HPDE6-E6E7 (cell line): ENCODE measurements around the gene MED12L.
A peak's percentile ranks its signal among the peaks of the same experiment; 100 is the strongest.
"Not testable (repeated sequence)": the region's sequence is repeated elsewhere in the genome, so short reads cannot be mapped to it uniquely, and the experiment has no call there.

Experiments
- DNase-seq: peaks from one replicate; pipeline ENCODE4 v3.0.0; 2011; ENCODE audit warnings: missing footprints; ENCODE audit errors: extremely low spot score

MED12L gene

DNA sequence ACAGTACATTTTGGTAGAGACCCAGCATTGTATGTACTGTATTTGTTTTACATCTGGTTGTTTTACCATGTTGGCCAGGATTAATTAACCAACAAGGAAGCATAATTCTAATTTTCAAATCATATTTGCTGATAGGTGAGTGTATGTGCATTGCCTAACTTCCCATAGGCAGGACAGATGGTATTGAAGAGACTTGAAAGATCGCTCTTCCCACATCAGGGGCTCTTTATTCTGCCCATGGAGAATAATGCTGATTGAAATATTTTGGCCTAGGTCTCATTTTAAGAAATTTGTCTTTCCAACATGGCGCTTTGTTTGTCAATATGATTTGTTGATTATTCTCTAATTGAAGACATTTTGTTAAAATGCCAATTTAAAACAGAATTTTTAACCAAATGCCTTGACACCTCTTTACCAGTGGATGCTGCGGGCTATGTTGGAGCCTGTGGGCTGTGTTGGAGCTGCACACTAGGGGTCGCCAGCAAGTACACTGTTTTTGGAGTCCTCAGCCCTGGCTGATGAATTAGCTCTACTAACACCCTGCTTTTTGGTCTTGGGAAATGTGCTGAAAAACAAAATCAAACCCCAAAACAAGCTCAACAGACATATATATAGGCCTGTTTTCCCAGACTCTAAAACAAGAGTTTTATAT lies 293.7 kb downstream of the MED12L start:
- DNase-seq = peak; percentile 5

- DNase-seq = no peak
These were observed 297.2 kb downstream of the MED12L start for GRCh38 chr3:151382671-151383070.

DNA sequence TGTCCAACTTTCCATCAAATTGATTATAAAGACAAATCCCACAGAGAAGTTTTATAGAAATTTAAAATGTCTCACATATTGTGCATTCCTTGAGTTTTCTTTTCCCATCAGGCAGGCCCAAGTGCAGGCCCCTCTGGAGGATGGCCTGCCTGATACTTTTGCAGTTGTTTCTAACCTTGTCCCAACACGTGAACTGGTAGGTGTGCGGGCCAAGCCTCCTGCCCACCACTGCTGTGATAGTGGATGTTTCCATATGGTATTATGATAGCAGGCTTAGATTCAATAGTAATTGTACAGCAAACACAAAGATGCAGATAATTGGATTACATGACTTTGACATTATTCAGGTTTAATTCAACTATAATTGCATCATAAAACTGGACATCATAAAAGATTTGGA lies 297.6 kb downstream of the MED12L start:
- DNase-seq = no peak

- no peak for DNase-seq
These were observed 298.5 kb downstream of the MED12L start for GRCh38 chr3:151383956-151384355.

- no peak for DNase-seq
These were observed 299.3 kb downstream of the MED12L start, which contains the start of gene P2RY12 for GRCh38 chr3:151384741-151385174. Gene P2RY12, minus strand, starts transcription at chr3:151384753. Its CDS starts 45,908 bp downstream, at chr3:151338845.

DNA sequence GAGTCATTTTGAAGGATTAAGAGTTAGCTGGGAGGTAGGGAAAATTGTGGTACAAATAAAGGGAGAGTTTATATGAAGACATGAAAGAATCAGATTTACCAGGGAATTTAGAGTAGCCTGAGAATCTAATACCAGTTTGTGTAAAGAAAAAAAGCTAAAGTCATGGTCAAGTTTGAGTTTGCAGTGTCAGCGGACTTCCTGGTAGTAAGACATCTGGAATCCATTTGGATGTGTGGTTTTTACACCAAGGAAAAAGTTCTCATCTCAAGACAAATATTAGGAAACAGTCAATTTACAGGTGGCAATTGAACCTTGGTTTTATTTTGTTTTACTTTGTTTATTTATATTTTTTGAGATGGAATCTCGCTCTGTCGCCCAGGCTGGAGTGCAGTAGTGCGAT lies 300.6 kb downstream of the MED12L start:
- no peak for DNase-seq

- no peak for DNase-seq
These were observed 302.0 kb downstream of the MED12L start for GRCh38 chr3:151387432-151387831.

DNA sequence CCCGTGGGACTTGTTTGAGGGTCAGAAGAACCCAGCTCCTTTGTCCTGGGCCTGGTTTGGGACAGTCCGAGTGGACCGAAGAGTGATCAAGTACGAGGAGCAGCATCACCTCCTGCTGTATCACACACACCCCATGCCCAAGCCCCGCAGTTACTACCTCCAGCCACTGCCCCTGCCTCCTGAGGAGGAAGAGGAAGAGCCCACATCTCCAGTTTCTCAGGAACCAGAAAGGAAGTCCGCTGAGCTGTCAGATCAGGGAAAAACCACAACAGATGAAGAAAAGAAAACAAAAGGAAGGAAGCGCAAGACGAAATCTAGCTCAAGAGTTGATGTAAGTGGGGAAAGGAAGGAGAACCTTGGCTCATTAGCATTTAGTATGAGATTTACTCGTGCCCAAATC lies 302.4 kb downstream of the MED12L start:
- DNase-seq = no peak

DNA sequence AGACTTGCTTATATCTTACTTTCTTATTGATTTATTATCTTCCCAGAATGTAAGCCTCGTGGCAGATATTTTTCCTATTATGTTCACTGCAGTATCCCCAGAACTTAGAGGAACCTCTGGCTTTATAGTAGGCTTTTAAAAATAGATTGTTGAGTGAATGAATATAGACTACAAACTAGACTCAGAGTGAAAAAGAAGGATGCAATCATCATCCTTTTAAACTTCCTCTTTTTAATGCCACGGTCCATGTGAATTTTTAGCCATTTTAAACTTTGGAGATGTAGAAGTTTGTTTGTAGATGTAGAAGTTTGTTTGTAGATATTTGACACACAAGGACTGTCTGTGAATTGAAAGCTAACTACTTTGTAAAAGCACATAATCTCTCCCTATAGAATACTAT lies 306.3 kb downstream of the MED12L start:
- DNase-seq = no peak

- DNase-seq = not testable (repeated sequence)
These were observed 306.7 kb downstream of the MED12L start for GRCh38 chr3:151392191-151392590.

- DNase-seq = no peak
These were observed 307.8 kb downstream of the MED12L start for GRCh38 chr3:151393146-151393830.

DNA sequence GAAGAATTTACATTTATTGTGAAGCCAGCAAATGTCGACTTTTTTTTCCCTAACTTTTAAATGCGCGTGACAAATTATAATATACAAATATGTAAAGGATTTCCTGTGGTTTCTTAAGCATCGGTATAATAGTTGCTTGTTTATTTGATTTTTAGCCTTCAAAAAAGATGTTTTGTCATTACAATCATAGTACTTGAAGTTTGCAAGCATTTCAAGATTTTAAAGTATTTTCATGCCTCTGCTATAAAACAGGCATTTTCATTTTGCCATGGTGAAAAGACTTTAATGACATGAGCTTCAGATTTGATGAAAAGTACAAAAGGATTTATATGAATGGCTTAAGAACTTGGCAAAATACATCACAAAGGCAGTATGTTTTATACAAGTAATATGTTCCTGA lies 308.5 kb downstream of the MED12L start:
- no peak for DNase-seq

GRCh38 chr3:151394611-151395010 lies 309.1 kb downstream of the MED12L start:
- DNase-seq = peak; percentile 17

GRCh38 chr3:151395806-151396205 lies 310.3 kb downstream of the MED12L start:
- peak; percentile 40 for DNase-seq

DNA sequence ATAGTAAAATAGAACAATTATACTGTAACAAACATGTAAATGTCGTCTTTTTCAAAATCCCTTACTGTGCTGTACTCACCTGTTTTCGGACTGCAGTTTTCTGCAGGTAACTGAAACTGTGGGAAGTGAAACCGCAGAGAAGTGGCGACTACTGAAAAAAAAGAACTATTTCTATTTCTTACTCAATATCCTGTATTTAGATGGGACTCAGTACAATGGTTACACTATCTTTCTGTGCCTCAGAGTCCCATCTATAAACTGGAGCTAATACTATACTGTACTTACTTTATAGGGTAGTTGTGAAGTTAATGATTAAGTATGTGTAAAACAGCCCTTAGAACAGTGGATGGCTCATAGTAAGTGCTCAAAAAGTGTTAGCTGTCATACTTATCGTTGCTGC lies 313.4 kb downstream of the MED12L start:
- no peak for DNase-seq

- no peak for DNase-seq
These were observed 314.9 kb downstream of the MED12L start for GRCh38 chr3:151400341-151400740.

GRCh38 chr3:151402349-151402748 lies 316.9 kb downstream of the MED12L start:
- no peak for DNase-seq

DNA sequence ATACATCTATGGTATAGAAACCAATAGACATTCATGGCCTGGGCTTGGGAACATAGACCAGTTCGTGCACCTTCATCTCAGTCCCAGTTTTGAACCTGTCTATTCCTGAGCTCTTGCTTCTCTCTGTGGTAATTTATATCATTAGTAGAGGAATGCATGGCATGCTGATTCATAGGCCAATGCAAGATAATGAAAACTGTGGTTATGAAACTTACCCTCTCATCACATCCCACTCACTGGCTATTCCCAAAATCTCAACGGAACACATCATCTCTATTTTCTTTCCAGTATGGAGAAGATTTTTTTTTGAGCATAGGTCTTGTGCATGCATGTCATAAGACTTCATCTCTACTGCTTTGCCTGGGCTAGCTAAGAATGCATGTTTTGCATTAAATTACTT lies 317.8 kb downstream of the MED12L start:
- DNase-seq = no peak

- DNase-seq = no peak
These were observed 318.9 kb downstream of the MED12L start for GRCh38 chr3:151404316-151404715.

- DNase-seq = no peak
These were observed 322.5 kb downstream of the MED12L start for GRCh38 chr3:151407928-151408327.

GRCh38 chr3:151410891-151411559 lies 325.6 kb downstream of the MED12L start:
- DNase-seq = no peak

DNA sequence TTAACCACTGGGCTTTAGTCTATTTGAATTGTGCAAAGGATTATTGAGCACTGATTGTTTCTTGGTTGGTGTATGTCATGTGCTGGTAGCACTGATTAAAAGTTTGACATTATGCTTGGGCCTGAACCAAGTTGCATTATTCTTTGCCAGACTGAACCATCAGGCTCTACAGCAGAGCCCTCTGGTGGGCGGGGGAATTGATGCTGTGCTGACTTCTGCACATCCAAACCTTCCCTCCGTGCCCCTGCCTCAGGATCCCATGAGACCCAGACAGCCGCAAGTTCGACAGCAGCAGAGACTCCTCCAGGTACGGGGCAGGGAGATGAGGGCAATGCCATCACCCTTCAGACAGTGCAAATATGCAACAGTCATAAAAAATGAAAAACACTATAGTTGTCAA lies 327.5 kb downstream of the MED12L start:
- no peak for DNase-seq

DNA sequence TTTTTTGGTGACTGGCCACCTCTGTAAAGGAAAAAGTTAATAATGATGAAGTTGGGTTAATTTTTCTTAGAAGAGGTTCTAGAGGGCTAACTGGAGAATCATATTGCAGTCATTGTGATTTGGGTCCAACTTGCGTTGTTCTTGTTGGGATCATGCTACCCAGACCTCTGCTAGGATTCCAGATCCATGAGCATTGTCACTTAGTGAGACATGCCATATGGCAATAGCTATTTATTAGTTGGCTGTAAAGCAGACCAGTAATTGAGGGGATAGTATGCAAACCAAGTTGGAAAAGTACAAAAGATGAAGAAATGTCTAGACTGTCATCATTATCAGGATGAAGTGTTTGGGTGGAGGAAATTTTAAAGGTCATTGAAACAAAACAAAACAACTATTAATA lies 329.8 kb downstream of the MED12L start:
- DNase-seq = no peak
